SK-N-SH treated with all-trans-retinoic acid at 6 μM for 48 hours (cell line): ENCODE measurements around the gene TANC1.

Source experiments
- ATAC-seq: fragments of 200-7000 bp; cut with Tn5 transposase; 3 replicates; pipeline ENCODE4 v1.9.1; 2020; ENCODE audit warnings: mild to moderate bottlenecking, moderate library complexity
- ARNTL ChIP-seq: fragments of 450-650 bp; formaldehyde crosslinking; IDR thresholded peaks from 2 replicates; pipeline ENCODE4 v1.5.0; 2020; ENCODE audit warnings: low read depth, mild to moderate bottlenecking, moderate library complexity, borderline replicate concordance
- BACH2 ChIP-seq: fragments of 250-450 bp; sonication (Bioruptor Pico); IDR thresholded peaks from 2 replicates; pipeline ENCODE4 v1.9.0; 2021; ENCODE audit warnings: mild to moderate bottlenecking, borderline replicate concordance
- CSDC2 ChIP-seq: fragments of 250-450 bp; sonication (Bioruptor Pico); IDR thresholded peaks from 2 replicates; pipeline ENCODE4 v1.5.0; 2020; ENCODE audit warnings: mild to moderate bottlenecking, moderate library complexity
- ESRRG ChIP-seq: fragments of 250-450 bp; sonication (Bioruptor Pico); IDR thresholded peaks from 2 replicates; pipeline ENCODE4 v1.6.1; 2021; ENCODE audit warnings: mild to moderate bottlenecking
- ISL1 ChIP-seq: fragments of 250-450 bp; sonication (Bioruptor Pico); IDR thresholded peaks from 2 replicates; pipeline ENCODE4 v2.1.2; 2022; ENCODE audit warnings: mild to moderate bottlenecking, moderate library complexity
- OSR1 ChIP-seq: fragments of 250-450 bp; sonication (Bioruptor Pico); IDR thresholded peaks from 2 replicates; pipeline ENCODE4 v1.8.0; 2022; ENCODE audit warnings: moderate library complexity, mild to moderate bottlenecking, inconsistent platforms
- PPARA ChIP-seq: fragments of 250-450 bp; sonication (Bioruptor Pico); IDR thresholded peaks from 2 replicates; pipeline ENCODE4 v1.5.0; 2020; ENCODE audit warnings: mild to moderate bottlenecking, borderline replicate concordance
- SNAI2 ChIP-seq: fragments of 250-450 bp; sonication (Bioruptor Pico); IDR thresholded peaks from 2 replicates; pipeline ENCODE4 v1.5.0; 2020; ENCODE audit warnings: mild to moderate bottlenecking, moderate library complexity
- TCF4 ChIP-seq: fragments of 250-450 bp; sonication (Bioruptor Pico); IDR thresholded peaks from 2 replicates; pipeline ENCODE4 v1.8.0; 2021; ENCODE audit warnings: mild to moderate bottlenecking, moderate library complexity, borderline replicate concordance
- TOX ChIP-seq: fragments of 250-450 bp; sonication (Bioruptor Pico); IDR thresholded peaks from 2 replicates; pipeline ENCODE4 v1.8.0; 2021; ENCODE audit warnings: mild to moderate bottlenecking, moderate library complexity, borderline replicate concordance
- ZC3H10 ChIP-seq: fragments of 250-450 bp; sonication (Bioruptor Pico); IDR thresholded peaks from 2 replicates; pipeline ENCODE4 v1.5.1; 2021; ENCODE audit warnings: mild to moderate bottlenecking, moderate library complexity
- ZFP30 ChIP-seq: fragments of 450-650 bp; formaldehyde crosslinking; IDR thresholded peaks from 2 replicates; pipeline ENCODE4 v1.5.0; 2022; ENCODE audit warnings: mild to moderate bottlenecking, moderate library complexity
- ZNF565 ChIP-seq: fragments of 450-650 bp; formaldehyde crosslinking; conservative IDR thresholded peaks from 2 replicates; pipeline ENCODE4 v1.5.0; 2020; ENCODE audit warnings: low read depth, mild to moderate bottlenecking, moderate library complexity
- ZNF70 ChIP-seq: fragments of 450-650 bp; formaldehyde crosslinking; IDR thresholded peaks from 2 replicates; pipeline ENCODE4 v1.5.0; 2020; ENCODE audit warnings: mild to moderate bottlenecking, moderate library complexity
- ZNF8 ChIP-seq: fragments of 450-650 bp; formaldehyde crosslinking; IDR thresholded peaks from 2 replicates; pipeline ENCODE4 v1.5.0; 2020; ENCODE audit warnings: mild to moderate bottlenecking, moderate library complexity
- TF ChIP-seq, protein P1 (sequence below): fragments of 250-450 bp; sonication (Bioruptor Pico); IDR thresholded peaks from 2 replicates; pipeline ENCODE4 v1.8.0; 2020; ENCODE audit warnings: mild to moderate bottlenecking, moderate library complexity, borderline replicate concordance
- TF ChIP-seq, protein P2 (sequence below): fragments of 250-450 bp; sonication (Bioruptor Pico); IDR thresholded peaks from 2 replicates; pipeline ENCODE4 v1.5.1; 2020; ENCODE audit warnings: low read depth, mild to moderate bottlenecking, moderate library complexity
- TF ChIP-seq, protein P3 (sequence below): fragments of 250-450 bp; sonication (Bioruptor Pico); IDR thresholded peaks from 2 replicates; pipeline ENCODE4 v1.5.1; 2021; ENCODE audit warnings: mild to moderate bottlenecking, moderate library complexity
- TF ChIP-seq, protein P4 (sequence below): fragments of 250-450 bp; sonication (Bioruptor Pico); IDR thresholded peaks from 2 replicates; pipeline ENCODE4 v1.8.0; 2021; ENCODE audit warnings: low read depth, mild to moderate bottlenecking, moderate library complexity, borderline replicate concordance
- TF ChIP-seq, protein P5 (sequence below): fragments of 250-450 bp; sonication (Bioruptor Pico); IDR thresholded peaks from 2 replicates; pipeline ENCODE4 v1.5.0; 2020; ENCODE audit warnings: mild to moderate bottlenecking, moderate library complexity

The TANC1 gene

DNA sequence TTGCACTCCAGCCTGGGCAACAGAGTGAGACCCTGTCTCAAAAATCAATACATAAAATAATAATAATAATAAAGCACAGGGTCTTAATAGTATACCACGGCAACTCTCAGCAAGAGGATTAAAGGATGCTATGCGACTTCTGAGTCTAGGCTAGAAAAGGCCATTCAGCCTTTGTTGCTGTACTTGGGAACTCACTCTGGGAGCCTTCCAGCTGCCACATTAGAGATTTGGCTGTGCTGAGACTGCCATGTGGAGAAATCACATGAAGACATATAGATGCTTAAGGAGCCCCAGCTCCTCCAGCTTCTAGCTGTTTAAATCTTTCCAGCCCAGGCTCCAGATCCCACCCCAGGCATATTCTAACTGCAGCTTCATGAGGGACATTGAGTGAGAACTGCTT, 8.2 kb upstream of the TANC1 start:
- ATAC-seq, result no peak
- TF ChIP-seq ZNF70, result no peak
- TF ChIP-seq, protein P1, sequence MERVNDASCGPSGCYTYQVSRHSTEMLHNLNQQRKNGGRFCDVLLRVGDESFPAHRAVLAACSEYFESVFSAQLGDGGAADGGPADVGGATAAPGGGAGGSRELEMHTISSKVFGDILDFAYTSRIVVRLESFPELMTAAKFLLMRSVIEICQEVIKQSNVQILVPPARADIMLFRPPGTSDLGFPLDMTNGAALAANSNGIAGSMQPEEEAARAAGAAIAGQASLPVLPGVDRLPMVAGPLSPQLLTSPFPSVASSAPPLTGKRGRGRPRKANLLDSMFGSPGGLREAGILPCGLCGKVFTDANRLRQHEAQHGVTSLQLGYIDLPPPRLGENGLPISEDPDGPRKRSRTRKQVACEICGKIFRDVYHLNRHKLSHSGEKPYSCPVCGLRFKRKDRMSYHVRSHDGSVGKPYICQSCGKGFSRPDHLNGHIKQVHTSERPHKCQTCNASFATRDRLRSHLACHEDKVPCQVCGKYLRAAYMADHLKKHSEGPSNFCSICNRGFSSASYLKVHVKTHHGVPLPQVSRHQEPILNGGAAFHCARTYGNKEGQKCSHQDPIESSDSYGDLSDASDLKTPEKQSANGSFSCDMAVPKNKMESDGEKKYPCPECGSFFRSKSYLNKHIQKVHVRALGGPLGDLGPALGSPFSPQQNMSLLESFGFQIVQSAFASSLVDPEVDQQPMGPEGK (CRISPR knock-in tag), result no peak
- TF ChIP-seq ZNF8 (CRISPR knock-in tag), result no peak
- no peak for TF ChIP-seq ESRRG (CRISPR knock-in tag)
- TF ChIP-seq BACH2, result no peak
- TF ChIP-seq, protein P2, sequence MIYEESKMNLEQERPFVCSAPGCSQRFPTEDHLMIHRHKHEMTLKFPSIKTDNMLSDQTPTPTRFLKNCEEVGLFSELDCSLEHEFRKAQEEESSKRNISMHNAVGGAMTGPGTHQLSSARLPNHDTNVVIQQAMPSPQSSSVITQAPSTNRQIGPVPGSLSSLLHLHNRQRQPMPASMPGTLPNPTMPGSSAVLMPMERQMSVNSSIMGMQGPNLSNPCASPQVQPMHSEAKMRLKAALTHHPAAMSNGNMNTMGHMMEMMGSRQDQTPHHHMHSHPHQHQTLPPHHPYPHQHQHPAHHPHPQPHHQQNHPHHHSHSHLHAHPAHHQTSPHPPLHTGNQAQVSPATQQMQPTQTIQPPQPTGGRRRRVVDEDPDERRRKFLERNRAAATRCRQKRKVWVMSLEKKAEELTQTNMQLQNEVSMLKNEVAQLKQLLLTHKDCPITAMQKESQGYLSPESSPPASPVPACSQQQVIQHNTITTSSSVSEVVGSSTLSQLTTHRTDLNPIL (CRISPR knock-in tag), result no peak
- TF ChIP-seq PPARA (CRISPR knock-in tag), result no peak
- TF ChIP-seq ARNTL (CRISPR knock-in tag), result no peak
- TF ChIP-seq TOX (CRISPR knock-in tag), result no peak
- no peak for TF ChIP-seq CSDC2 (CRISPR knock-in tag)
- TF ChIP-seq, protein P3, sequence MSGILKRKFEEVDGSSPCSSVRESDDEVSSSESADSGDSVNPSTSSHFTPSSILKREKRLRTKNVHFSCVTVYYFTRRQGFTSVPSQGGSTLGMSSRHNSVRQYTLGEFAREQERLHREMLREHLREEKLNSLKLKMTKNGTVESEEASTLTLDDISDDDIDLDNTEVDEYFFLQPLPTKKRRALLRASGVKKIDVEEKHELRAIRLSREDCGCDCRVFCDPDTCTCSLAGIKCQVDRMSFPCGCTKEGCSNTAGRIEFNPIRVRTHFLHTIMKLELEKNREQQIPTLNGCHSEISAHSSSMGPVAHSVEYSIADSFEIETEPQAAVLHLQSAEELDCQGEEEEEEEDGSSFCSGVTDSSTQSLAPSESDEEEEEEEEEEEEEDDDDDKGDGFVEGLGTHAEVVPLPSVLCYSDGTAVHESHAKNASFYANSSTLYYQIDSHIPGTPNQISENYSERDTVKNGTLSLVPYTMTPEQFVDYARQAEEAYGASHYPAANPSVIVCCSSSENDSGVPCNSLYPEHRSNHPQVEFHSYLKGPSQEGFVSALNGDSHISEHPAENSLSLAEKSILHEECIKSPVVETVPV (CRISPR knock-in tag), result no peak
- TF ChIP-seq ISL1 (CRISPR knock-in tag), result no peak

DNA sequence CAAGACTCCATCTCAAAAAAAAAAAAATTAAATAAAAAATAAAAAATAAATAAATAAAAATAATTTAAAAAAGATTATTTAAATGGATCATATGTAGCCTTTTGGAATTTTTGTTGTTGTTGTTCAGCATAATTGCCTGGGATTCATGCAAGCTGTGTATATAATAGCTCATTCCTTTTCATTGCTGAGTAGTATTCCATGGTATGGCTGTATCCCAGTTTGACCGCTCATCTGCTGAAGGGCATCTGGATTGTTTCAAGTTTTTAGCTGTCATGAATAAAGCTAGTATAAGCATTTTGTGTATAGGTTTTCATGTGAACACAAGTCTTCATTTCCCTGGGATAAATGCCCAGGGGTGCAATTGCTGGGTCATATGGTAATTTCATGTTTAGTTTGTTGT, 6.4 kb upstream of the TANC1 start:
- no peak for TF ChIP-seq ZC3H10
- no peak for TF ChIP-seq SNAI2 (CRISPR knock-in tag)
- TF ChIP-seq, protein P1 (CRISPR knock-in tag), result no peak
- TF ChIP-seq, protein P4, sequence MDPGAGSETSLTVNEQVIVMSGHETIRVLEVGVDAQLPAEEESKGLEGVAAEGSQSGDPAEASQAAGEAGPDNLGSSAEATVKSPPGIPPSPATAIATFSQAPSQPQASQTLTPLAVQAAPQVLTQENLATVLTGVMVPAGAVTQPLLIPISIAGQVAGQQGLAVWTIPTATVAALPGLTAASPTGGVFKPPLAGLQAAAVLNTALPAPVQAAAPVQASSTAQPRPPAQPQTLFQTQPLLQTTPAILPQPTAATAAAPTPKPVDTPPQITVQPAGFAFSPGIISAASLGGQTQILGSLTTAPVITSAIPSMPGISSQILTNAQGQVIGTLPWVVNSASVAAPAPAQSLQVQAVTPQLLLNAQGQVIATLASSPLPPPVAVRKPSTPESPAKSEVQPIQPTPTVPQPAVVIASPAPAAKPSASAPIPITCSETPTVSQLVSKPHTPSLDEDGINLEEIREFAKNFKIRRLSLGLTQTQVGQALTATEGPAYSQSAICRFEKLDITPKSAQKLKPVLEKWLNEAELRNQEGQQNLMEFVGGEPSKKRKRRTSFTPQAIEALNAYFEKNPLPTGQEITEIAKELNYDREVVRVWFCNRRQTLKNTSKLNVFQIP, result no peak
- TF ChIP-seq ZFP30 (CRISPR knock-in tag), result no peak
- TF ChIP-seq, protein P2 (CRISPR knock-in tag), result no peak
- TF ChIP-seq BACH2, result no peak
- no peak for TF ChIP-seq OSR1
- TF ChIP-seq TOX (CRISPR knock-in tag), result no peak
- no peak for TF ChIP-seq TCF4
- TF ChIP-seq, protein P3 (CRISPR knock-in tag), result no peak
- TF ChIP-seq ZNF8 (CRISPR knock-in tag), result no peak
- TF ChIP-seq ISL1 (CRISPR knock-in tag), result no peak
- TF ChIP-seq, protein P5, sequence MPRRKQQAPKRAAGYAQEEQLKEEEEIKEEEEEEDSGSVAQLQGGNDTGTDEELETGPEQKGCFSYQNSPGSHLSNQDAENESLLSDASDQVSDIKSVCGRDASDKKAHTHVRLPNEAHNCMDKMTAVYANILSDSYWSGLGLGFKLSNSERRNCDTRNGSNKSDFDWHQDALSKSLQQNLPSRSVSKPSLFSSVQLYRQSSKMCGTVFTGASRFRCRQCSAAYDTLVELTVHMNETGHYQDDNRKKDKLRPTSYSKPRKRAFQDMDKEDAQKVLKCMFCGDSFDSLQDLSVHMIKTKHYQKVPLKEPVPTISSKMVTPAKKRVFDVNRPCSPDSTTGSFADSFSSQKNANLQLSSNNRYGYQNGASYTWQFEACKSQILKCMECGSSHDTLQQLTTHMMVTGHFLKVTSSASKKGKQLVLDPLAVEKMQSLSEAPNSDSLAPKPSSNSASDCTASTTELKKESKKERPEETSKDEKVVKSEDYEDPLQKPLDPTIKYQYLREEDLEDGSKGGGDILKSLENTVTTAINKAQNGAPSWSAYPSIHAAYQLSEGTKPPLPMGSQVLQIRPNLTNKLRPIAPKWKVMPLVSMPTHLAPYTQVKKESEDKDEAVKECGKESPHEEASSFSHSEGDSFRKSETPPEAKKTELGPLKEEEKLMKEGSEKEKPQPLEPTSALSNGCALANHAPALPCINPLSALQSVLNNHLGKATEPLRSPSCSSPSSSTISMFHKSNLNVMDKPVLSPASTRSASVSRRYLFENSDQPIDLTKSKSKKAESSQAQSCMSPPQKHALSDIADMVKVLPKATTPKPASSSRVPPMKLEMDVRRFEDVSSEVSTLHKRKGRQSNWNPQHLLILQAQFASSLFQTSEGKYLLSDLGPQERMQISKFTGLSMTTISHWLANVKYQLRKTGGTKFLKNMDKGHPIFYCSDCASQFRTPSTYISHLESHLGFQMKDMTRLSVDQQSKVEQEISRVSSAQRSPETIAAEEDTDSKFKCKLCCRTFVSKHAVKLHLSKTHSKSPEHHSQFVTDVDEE (CRISPR knock-in tag), result no peak
- TF ChIP-seq ZNF565 (CRISPR knock-in tag), result no peak
- TF ChIP-seq ESRRG (CRISPR knock-in tag), result no peak
- TF ChIP-seq ZNF70, result no peak
- no peak for ATAC-seq
